COLO668 (cell line): ENCODE results near the gene DPPA5.
"Not testable (repeated sequence)": the region's sequence is repeated elsewhere in the genome, so short reads cannot be mapped to it uniquely, and the experiment has no call there.

Experiments used
- DNase-seq: peaks from one replicate; lab custom pipeline; 2025; ENCODE audit not compliant: unreplicated experiment; lab: John Stamatoyannopoulos, UW

DPPA5 gene

GRCh38 chr6:73303773-73304172, 50.3 kb downstream of the DPPA5 start:
- DNase-seq: not testable (repeated sequence)
